ENCODE results near the gene GPATCH2L. TPM values are rescaled to one million over a fixed set of nuclear protein-coding genes. Genes with fewer than 3 reads are reported as not detected.

GPATCH2L gene
- total and polyA plus RNA-seq, 2 experiments from 2014 or later: 19.6 to 94.4 TPM

- TF ChIP-seq ZNF462 (CRISPR knock-in tag; IDR thresholded peaks at IDR 0.05): no peak
- no peak for TF ChIP-seq STAT1 (IDR thresholded peaks at IDR 0.05; ENCODE audit: unreplicated experiment)
- TF ChIP-seq EZH2 (IDR thresholded peaks at IDR 0.05; ENCODE audit: low read depth, unreplicated experiment): no peak
- TF ChIP-seq JUNB (IDR thresholded peaks at IDR 0.05; ENCODE audit: unreplicated experiment): no peak
- TF ChIP-seq EZH2phosphoT487 (IDR thresholded peaks at IDR 0.05; ENCODE audit: unreplicated experiment): no peak
- TF ChIP-seq CTCF (conservative IDR thresholded peaks at IDR 0.05; ENCODE audit: low read depth in 2 of 2): no peak
- no peak for TF ChIP-seq CREB1 (CRISPR knock-in tag; IDR thresholded peaks at IDR 0.05; ENCODE audit: low read depth)
- TF ChIP-seq POLR2AphosphoS5 (IDR thresholded peaks at IDR 0.05; ENCODE audit: low read depth): no peak
These were observed 2.9 kb downstream of the GPATCH2L start (continued) for GRCh38 chr14:76154539-76155126.

Measured in GM23338 (cell line).